GM21367 (cell line): ENCODE data around the gene VPS4A.
"Not testable (repeated sequence)": the region's sequence is repeated elsewhere in the genome, so short reads cannot be mapped to it uniquely, and the experiment has no call there.

ENCODE experiments used
- ATAC-seq: cut with Tn5 transposase; IDR thresholded peaks from one replicate; pipeline ENCODE4 v1.9.1; 2021; ENCODE audit not compliant: unreplicated experiment

VPS4A gene

GRCh38 chr16:69326172-69326873 lies 15.2 kb downstream of the VPS4A start:
- no peak for ATAC-seq

GRCh38 chr16:69327585-69328310 lies 16.6 kb downstream of the VPS4A start:
- no peak for ATAC-seq

- ATAC-seq, result no peak
These were observed 17.7 kb downstream of the VPS4A start for GRCh38 chr16:69328854-69329316.

- peak; percentile 33 for ATAC-seq
These were observed 18.5 kb downstream of the VPS4A start for GRCh38 chr16:69329369-69330285.

GRCh38 chr16:69330286-69331109 lies 19.3 kb downstream of the VPS4A start, which contains the start of gene PDF:
Gene PDF, minus strand, starts transcription at chr16:69330588. Its CDS starts 18 bp downstream, at chr16:69330570.
- peak; percentile 87 for ATAC-seq

- no peak for ATAC-seq
These were observed 23.5 kb downstream of the VPS4A start for GRCh38 chr16:69334696-69335095.

- ATAC-seq, result no peak
These were observed 27.6 kb downstream of the VPS4A start for GRCh38 chr16:69338557-69339288.

- ATAC-seq, result peak; percentile 80
These were observed 28.3 kb downstream of the VPS4A start, which contains the start of the genes COG8 and NIP7 for GRCh38 chr16:69339289-69340094. Gene COG8, minus strand, starts transcription at chr16:69339564. Its CDS starts 12 bp downstream, at chr16:69339552. Gene NIP7, plus strand, starts transcription at chr16:69339772. Its CDS starts 58 bp downstream, at chr16:69339830.

GRCh38 chr16:69340095-69340644 lies 29.0 kb downstream of the VPS4A start:
- ATAC-seq, result no peak

- ATAC-seq, result no peak
These were observed 33.0 kb downstream of the VPS4A start for GRCh38 chr16:69344171-69344570.

- no peak for ATAC-seq
These were observed 34.8 kb downstream of the VPS4A start for GRCh38 chr16:69345923-69346322.

GRCh38 chr16:69346683-69347082 lies 35.5 kb downstream of the VPS4A start:
- no peak for ATAC-seq

GRCh38 chr16:69348222-69348621 lies 37.1 kb downstream of the VPS4A start:
- ATAC-seq, result no peak

- no peak for ATAC-seq
These were observed 38.4 kb downstream of the VPS4A start for GRCh38 chr16:69349536-69349935.

GRCh38 chr16:69350536-69351133 lies 39.5 kb downstream of the VPS4A start:
- ATAC-seq, result no peak

GRCh38 chr16:69351309-69352027 lies 40.3 kb downstream of the VPS4A start, which contains the start of gene TMED6:
Gene TMED6, minus strand, starts transcription at chr16:69351786. Its CDS starts 33 bp downstream, at chr16:69351753.
- no peak for ATAC-seq

- not testable (repeated sequence) for ATAC-seq
These were observed 48.9 kb downstream of the VPS4A start for GRCh38 chr16:69360070-69360469.
